GM19238 (cell line): ENCODE data around the gene OTUD4.
A peak's percentile ranks its signal among the peaks of the same experiment; 100 is the strongest.
"Not testable (repeated sequence)": the region's sequence is repeated elsewhere in the genome, so short reads cannot be mapped to it uniquely, and the experiment has no call there.

ENCODE experiments used
- DNase-seq: peaks from one replicate; pipeline ENCODE4 v3.0.0; 2011; ENCODE audit warnings: low spot score; ENCODE audit not compliant: insufficient read length

Gene OTUD4

GRCh38 chr4:145179861-145180297, 510 bp downstream of the OTUD4 start:
- DNase-seq, result not testable (repeated sequence)

GRCh38 chr4:145179281-145179860, 1.0 kb downstream of the OTUD4 start:
- peak; percentile 61 for DNase-seq

- no peak for DNase-seq
Observed at GRCh38 chr4:145178740-145179280, 1.6 kb downstream of the OTUD4 start.

- no peak for DNase-seq
Observed at GRCh38 chr4:145177906-145178538, 2.4 kb downstream of the OTUD4 start.

- DNase-seq, result no peak
Observed at GRCh38 chr4:145177511-145177905, 2.9 kb downstream of the OTUD4 start.

- no peak for DNase-seq
Observed at GRCh38 chr4:145176641-145177432, 3.6 kb downstream of the OTUD4 start.

- no peak for DNase-seq
Observed at GRCh38 chr4:145171911-145172310, 8.5 kb downstream of the OTUD4 start.

GRCh38 chr4:145170223-145170622, 10.2 kb downstream of the OTUD4 start:
- DNase-seq, result no peak

GRCh38 chr4:145168581-145169187, 11.7 kb downstream of the OTUD4 start:
- no peak for DNase-seq

- DNase-seq, result no peak
Observed at GRCh38 chr4:145167887-145168286, 12.5 kb downstream of the OTUD4 start.

- DNase-seq, result no peak
Observed at GRCh38 chr4:145161549-145161948, 18.8 kb downstream of the OTUD4 start.

- no peak for DNase-seq
Observed at GRCh38 chr4:145156986-145157385, 23.4 kb downstream of the OTUD4 start.

GRCh38 chr4:145155268-145155870, 25.0 kb downstream of the OTUD4 start:
- DNase-seq, result no peak

- no peak for DNase-seq
Observed at GRCh38 chr4:145154573-145154972, 25.8 kb downstream of the OTUD4 start.

- no peak for DNase-seq
Observed at GRCh38 chr4:145153904-145154298, 26.5 kb downstream of the OTUD4 start.

- DNase-seq, result no peak
Observed at GRCh38 chr4:145153181-145153903, 27.0 kb downstream of the OTUD4 start.

GRCh38 chr4:145148980-145149379, 31.4 kb downstream of the OTUD4 start:
- no peak for DNase-seq

GRCh38 chr4:145136219-145136618, 44.2 kb downstream of the OTUD4 start:
- not testable (repeated sequence) for DNase-seq

GRCh38 chr4:145132511-145133098, 47.8 kb downstream of the OTUD4 start:
- no peak for DNase-seq

- no peak for DNase-seq
Observed at GRCh38 chr4:145131848-145132247, 48.5 kb downstream of the OTUD4 start.
